GM19099 (cell line): ENCODE results near the gene RPP30.

ENCODE experiments used
- POLR2A ChIP-seq: IDR thresholded peaks from 3 replicates; pipeline ENCODE4 v1.6.1; 2011; ENCODE audit warnings: low read depth; ENCODE audit not compliant: insufficient read length; ENCODE audit errors: extremely low read depth

The RPP30 gene

DNA sequence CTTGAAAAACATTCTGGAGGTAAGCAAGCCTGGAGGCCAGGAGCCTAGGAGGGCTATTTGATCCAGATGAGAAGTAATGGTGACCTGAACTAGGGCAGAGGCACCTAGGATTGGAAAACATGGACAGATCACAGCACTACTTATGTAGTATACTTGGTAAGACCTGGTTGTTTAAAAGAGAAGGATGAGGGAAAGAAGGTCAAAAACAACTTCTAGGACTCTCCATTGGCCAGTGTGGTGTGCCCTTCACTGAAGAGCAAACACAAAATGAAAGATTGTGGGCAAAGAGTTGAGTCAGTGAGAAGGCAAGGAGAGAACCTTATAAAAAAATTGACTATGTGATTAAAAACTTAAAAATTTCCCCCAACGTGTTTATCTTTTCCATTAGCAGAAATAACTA, 34.8 kb downstream of the RPP30 start:
- TF ChIP-seq POLR2A, result no peak

DNA sequence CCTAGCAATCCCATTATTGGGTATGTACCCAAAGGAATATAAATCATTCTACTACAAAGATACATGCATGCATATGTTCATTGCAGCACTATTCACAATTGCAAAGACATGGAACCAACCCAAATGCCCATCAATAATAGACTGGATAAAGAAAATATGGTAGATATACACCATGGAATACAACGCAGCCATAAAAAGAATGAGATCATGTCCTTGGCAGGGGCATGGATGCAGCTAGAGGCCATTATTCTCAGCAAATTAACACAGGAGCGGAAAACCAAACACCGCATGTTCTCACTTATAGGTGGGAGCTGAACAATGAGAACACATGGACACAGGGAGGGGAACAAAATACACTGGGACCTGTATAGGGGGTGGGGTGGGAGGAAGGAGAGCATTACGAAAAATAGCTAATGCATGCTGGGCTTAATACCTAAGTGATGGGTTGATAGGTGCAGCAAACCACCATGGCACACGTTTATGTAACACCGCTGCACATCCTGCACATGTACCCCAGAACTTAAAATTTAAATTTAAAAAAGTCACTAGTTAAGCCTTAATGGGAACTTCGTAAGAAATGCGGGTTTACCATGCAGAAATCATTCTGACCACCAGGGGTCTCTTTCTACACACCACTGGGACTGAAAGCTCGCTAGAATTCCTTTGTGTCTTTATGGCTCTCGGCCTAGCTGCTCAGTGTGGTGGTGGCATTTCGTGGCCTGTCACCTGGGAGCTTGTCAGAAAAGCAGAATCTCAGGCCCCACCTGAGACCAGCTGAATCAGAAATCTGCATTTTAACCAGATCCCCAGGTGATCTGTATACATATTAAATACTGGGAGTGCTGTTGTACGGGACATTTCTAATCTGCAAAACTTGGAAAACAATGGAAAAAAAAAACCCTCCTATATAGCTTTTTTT, 39.6 kb downstream of the RPP30 start:
- no peak for TF ChIP-seq POLR2A

DNA sequence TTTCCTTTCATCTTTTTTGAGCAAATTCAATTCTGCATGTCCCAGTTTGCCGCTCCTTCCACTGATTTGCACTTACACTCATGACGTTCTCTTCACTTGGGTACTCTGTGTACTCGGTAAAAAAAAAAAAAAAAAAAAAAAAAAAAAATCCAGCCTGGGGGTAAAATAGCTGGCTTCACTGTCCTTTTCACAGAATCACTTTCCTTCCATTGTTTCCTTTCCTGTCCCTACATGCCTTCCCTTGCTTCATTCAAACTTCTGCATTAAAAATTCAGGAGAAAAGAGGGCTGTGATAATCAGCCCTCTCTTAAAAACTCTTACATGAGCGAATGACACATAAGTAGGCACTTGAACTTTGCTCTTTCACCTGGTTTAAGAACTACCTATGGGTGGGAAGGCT, 40.4 kb downstream of the RPP30 start:
- TF ChIP-seq POLR2A, result no peak

DNA sequence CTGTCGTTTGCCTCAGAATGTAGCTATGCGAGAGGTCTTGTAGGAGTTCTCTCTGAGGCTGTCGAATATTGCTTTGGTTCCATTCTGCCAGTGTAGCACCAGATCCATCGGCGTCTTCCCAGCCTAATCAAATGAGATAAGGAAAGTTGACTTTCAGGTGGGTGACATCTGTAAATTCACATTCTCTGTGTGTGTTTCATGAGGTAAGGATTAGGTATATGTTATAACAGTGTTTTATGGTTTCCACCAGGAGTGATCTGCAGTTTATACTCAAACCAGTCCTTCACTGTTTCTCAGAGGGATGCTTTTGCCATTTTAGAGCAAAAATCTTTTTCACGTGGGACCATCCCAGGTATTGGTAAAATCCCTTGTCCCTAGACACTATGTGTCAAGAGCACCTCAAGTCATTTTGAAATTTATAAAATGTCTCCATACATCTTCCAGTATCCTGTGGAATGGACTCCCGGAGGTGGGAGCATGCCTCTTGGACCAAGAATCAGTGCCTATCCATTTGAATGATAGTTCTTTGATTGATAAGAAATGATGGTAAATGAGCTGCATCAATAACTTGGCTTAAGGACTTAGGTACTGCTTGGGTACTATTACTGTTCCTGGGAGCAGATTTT, 41.2 kb downstream of the RPP30 start:
- no peak for TF ChIP-seq POLR2A

DNA sequence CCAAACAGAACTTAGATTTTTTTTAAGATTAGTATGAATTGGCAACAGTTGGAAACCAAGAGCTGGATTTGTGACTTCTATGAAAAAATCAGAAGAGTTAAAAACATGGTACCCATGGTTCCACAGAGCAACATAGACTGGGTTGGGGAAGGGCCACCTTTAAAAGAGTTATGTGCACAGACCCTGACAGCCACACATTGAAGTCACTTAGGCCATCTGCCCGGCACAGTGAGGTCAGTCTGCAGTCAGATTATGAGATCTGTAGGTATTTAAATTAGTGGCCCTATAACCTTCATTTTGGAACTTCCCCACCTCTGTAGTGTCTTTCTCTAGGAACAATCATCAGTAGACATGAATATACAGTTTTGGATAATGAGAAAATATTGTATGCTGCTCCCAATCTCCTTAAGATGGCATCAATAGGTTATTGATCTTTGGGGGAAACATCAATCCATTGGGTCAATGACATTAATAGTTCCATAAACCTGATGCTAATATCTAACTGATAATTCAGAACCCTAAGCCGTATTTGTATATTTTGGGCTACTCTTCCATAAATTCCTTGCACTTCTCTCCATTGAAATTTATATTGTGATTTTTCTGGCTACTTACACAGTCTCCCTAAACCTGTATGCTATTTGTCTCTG, 42.1 kb downstream of the RPP30 start:
- TF ChIP-seq POLR2A, result no peak

DNA sequence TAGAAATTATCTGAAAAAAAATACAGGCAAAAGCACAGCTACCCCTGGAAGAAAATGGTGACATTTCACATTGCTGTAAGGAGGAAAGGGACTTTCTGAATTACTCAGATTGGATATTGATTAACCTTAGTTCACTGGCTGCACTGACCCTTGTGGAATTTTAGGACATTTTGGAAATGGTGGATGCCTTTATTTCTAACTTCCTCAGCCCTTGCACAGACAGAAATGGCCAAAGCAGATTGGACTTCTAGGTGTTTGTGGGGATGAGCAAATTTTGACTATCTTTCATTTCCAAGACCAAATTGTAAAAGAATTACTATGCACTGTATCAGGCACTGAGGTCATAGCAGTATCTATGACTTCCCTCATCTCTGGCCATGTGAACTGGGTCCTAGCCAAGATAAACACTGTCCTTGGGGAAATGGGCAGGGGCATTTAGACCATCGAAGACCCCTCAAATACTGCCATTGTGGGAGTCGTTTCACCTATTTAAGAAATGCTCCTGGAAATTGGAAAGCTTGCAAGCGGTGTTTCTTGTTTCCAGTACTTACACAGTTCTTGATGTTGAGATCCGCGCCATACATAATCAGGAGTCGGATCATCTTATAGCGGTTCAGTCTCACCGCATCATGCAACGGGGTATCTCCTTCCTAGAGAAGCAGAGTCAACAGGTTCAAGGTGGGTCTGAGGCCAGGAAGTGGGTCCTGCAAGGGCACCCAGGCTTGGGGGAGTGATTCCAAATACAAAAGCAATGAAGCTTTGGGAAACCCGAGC, 43.4 kb downstream of the RPP30 start:
- no peak for TF ChIP-seq POLR2A

DNA sequence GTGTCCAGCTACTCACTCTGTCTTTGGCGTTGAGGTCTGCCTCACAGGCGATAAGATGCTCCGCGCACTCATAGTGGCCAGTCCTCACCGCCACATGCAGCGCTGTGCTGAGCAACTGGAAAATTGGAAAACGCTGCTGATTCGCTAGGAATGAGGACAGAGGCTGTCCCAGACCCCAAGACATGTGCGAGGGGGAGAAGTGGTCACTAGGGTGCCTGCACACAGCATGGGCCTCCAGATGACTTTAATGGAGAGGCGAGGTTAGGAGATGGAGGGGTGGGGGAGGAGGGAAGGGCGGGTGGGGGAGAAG, 43.9 kb downstream of the RPP30 start:
- TF ChIP-seq POLR2A, result no peak

DNA sequence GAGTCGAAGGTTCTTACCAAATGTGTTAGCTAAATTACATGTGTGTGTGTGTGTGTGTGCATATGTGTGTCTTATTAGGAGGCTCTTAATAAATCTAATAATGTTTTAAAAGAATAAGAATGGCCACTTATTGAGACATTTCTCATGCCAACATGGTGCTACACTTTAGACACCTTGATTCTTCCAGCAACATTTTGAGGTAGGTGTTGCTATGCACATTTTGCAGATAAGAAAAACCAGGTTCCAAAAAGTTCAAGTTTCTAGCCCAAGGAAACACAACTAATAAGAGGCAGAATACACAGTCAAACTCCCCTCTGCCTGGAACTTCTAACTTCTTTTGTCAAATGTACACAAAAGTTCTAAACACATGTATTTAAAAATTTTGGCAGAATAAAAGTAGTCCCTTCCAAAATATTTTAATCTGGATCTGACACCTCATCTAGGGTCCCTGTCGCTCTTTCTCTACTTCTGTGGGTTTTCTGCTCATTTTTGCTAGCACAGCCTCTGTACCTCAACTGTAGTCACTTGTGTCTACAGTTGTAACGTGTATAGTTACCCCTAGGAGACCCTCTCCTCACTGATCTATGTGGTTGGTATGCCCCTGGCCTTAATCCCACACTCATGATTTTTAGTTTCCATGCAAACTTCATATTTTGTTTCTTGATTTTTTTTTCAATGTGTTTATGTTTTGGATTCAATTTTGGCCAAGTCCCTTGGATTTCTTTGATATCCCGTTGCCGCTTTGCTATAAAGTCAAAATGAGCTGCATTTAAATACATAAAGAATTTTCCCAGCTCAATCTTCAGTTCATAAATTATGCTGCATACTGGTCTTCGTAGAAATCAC, 44.8 kb downstream of the RPP30 start:
- no peak for TF ChIP-seq POLR2A

DNA sequence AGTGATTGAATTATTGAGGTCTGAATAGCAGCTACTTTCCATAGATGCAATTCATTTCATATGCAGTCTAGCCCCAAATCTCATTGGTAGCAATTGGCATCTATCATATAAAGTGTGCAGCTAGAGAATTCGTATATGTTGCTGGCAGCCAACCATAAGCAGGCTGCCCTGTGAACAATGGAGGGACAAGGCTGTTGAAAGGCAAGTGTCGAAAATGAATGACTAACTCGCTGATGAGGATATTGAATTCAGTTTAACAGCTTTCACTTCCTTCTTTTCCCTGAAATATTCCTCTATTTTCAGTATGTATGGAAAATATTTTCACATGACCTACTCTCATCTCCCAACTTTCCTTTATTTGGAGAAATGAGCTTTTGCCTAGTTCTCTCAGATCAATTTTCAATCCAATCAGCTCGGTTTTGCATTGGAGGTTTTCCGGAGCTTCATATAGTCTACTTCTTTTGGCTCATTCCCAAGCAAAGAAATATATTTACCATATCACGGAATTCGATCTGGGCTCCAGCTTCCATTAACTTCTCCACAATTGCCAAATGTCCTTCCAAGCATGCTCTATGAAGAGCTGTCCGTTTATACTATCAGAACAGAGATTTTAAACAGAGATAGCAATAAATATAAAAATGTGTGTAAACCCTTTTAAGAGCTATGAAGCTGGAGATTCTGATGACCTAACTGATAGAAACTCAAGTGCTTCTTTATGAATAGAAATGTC, 45.6 kb downstream of the RPP30 start:
- TF ChIP-seq POLR2A, result no peak

DNA sequence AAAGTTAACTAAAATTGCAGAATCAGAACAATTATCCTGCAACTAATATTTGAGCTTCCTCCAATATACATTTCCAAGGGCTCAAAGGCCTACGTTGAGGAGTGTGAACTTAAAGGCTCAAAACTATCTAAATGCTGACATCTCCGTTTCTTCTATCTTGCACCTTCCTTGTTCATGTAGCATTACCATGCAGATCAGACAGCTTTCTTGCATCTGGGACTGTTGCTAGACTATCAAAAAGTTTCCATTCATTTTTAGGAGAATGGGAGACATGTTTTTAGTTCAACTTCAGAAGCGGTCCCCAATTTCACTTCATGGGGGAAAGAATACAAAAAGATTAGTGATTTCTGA, 46.2 kb downstream of the RPP30 start:
- no peak for TF ChIP-seq POLR2A

DNA sequence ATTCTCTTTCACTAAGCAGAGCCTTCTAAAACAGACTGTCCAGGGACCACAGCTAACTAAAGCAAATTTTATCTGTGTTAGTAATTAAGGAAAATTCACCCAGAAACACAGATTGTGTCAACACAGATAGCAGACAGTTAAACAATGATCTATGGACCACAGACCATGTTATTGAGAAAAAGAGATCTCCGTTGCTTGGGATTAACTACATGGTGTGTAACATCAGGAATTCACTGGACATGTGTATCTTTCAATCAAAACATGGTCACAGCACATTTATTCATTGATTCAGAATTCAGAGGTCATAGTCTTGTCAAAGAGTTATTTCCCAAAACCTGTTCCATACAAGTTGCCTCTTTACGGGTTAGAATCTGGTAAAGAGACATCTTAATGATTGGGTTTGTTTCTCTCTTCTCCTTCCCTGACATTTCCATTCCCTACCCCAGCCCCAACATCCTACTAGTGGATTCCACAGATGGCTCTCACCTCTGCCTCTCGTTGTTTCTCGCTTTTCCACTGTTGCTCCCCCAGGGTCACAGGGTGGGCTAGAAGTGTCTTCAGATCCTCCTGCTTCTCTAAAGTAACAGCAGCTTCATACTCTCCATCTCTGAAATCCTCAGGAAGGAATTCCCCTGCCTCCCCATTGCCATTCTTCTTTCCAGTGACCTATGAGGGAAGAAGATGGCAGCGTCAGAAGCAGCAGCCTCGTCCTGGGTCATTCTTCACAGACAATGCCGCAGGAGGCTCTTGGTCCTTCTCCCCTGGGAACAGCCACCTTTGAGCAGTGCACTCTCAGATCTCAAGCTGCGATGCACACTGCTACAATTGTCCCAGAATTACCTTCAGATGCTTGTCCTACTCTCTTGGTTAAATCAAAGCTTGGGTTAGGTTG, 48.2 kb downstream of the RPP30 start:
- TF ChIP-seq POLR2A, result no peak

DNA sequence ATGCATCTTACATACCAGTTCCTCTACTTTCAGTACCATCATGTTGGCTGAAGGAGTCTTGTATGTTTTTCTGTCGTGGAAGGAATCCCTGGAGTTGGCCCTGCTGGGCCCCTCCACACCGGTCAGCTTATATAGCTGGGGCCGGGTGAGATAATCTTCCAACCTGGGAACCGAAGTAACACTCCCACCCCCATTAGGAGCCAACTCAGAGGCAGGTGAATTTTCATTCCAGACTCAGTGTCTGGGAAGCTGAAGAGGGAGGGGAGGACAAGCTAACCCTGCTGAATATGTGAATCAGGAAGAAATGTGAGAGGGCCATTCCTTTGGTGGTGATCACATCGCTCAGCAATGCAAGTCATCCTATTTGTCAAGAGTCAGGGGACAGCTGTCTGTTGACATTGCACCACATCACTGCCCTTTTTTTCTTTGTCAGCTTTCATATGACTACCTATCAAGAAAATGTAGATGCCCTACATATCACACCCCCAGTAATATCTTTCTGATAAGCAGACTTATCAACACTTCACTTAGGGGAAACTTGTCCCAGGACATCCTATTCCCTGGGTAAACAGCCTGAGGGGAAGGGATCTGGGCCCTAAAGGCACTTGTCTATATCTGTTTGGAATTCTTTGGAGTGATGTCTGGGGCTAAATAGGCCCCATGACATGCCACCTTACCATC, 49.4 kb downstream of the RPP30 start, which contains the start of gene ANKRD1:
ANKRD1 (minus strand) TSS at position 102 of the 681 bp plus-strand sequence; CDS start at position 42, 60 bp downstream.
- TF ChIP-seq POLR2A, result no peak
